Parathyroid adenoma (tissue), 2 donors: ENCODE results near the gene CELSR3.

Source experiments
- H2AFZ ChIP-seq: fragments of 300-600 bp; sonication (generic); one replicate; pipeline ENCODE4 v1.7.0; 2017; ENCODE audit warnings: antibody characterized with exemption, mild to moderate bottlenecking
- H3K27ac ChIP-seq: fragments of 300-600 bp; sonication (generic); one replicate; pipeline ENCODE4 v1.7.0; 2017
- H3K27me3 ChIP-seq: fragments of 300-600 bp; sonication (generic); one replicate; pipeline ENCODE4 v1.7.0; 2017; ENCODE audit warnings: low read length; ENCODE audit not compliant: control insufficient read depth, insufficient read depth
- H3K36me3 ChIP-seq: fragments of 300-600 bp; sonication (generic); one replicate; pipeline ENCODE4 v1.7.0; 2017; ENCODE audit warnings: low read length; ENCODE audit not compliant: control insufficient read depth, insufficient read depth
- H3K4me1 ChIP-seq: fragments of 300-600 bp; sonication (generic); one replicate; pipeline ENCODE4 v1.7.0; 2017; ENCODE audit warnings: control low read depth
- H3K4me2 ChIP-seq: fragments of 300-600 bp; sonication (generic); one replicate; pipeline ENCODE4 v1.7.0; 2017; ENCODE audit warnings: low read length
- H3K4me3 ChIP-seq: fragments of 300-600 bp; sonication (generic); one replicate; pipeline ENCODE4 v1.7.0; 2017; ENCODE audit warnings: low read depth, low read length
- H3K79me2 ChIP-seq: fragments of 300-600 bp; sonication (generic); one replicate; pipeline ENCODE4 v1.7.0; 2017; ENCODE audit warnings: control low read depth
- H3K9ac ChIP-seq: fragments of 300-600 bp; sonication (generic); one replicate; pipeline ENCODE4 v1.7.0; 2017; ENCODE audit warnings: mild to moderate bottlenecking
- H3K9me3 ChIP-seq: fragments of 300-600 bp; sonication (generic); one replicate; pipeline ENCODE4 v1.7.0; 2017; ENCODE audit warnings: low read length; ENCODE audit not compliant: control insufficient read depth
- CTCF ChIP-seq: fragments of 300-600 bp; sonication (generic); IDR thresholded peaks from one replicate; pipeline ENCODE4 v1.7.0; 2017; ENCODE audit warnings: antibody characterized with exemption, mild to moderate bottlenecking
- donor health status: primary hyperparathyroidism.

Gene CELSR3

GRCh38 chr3:48621461-48621869 lies 41.2 kb downstream of the CELSR3 start, which contains the start of gene TMEM89:
Gene TMEM89, minus strand, starts transcription at chr3:48621769. Its CDS starts 13 bp downstream, at chr3:48621756.
- H3K79me2 ChIP-seq = no peaks in the 10 kb centered on the region
- no peak within 1 kb of the TSS for H3K27ac ChIP-seq
- no peaks in the 10 kb centered on the region for H3K4me1 ChIP-seq
- no peak for TF ChIP-seq CTCF
- no peaks in the 10 kb centered on the region for H3K36me3 ChIP-seq
- no peak within 1 kb of the TSS for H2AFZ ChIP-seq
- no peak within 1 kb of the TSS for H3K4me2 ChIP-seq
- no peak within 1 kb of the TSS for H3K4me3 ChIP-seq
- no peaks in the 10 kb centered on the region for H3K9me3 ChIP-seq
- H3K27me3 ChIP-seq = no peaks in the 10 kb centered on the region
- no peak within 1 kb of the TSS for H3K9ac ChIP-seq

GRCh38 chr3:48619541-48620524 lies 42.9 kb downstream of the CELSR3 start:
- H3K9me3 ChIP-seq = no peaks in the 10 kb centered on the region
- H3K4me3 ChIP-seq = no peak overlapping the region
- TF ChIP-seq CTCF = no peak
- no peak overlapping the region for H3K4me2 ChIP-seq
- H3K36me3 ChIP-seq = no peaks in the 10 kb centered on the region
- H3K4me1 ChIP-seq = no peaks in the 10 kb centered on the region
- no peaks in the 10 kb centered on the region for H3K79me2 ChIP-seq
- no peaks in the 10 kb centered on the region for H3K27me3 ChIP-seq
- no peak overlapping the region for H2AFZ ChIP-seq
- no peak overlapping the region for H3K27ac ChIP-seq
- no peak overlapping the region for H3K9ac ChIP-seq

GRCh38 chr3:48617559-48617958 lies 45.1 kb downstream of the CELSR3 start:
- Histone ChIP-seq H2AFZ (no peak overlapping the region), H3K9me3 (no peaks in the 10 kb centered on the region), H3K9ac (no peak overlapping the region), H3K27me3 (no peaks in the 10 kb centered on the region), H3K27ac (no peak overlapping the region), H3K4me1 (no peaks in the 10 kb centered on the region), H3K4me2 (no peak overlapping the region), H3K36me3 (no peaks in the 10 kb centered on the region), H3K79me2 (no peaks in the 10 kb centered on the region), H3K4me3 (no peak overlapping the region)
- TF ChIP-seq CTCF = no peak

- Histone ChIP-seq H3K79me2 (peaks cover 4% of the 10 kb centered on the region), H3K36me3 (no peaks in the 10 kb centered on the region), H2AFZ (no peak overlapping the region), H3K4me3 (no peak overlapping the region), H3K4me1 (no peaks in the 10 kb centered on the region), H3K4me2 (no peak overlapping the region), H3K27ac (no peak overlapping the region), H3K27me3 (no peaks in the 10 kb centered on the region), H3K9ac (no peak overlapping the region), H3K9me3 (no peaks in the 10 kb centered on the region)
- TF ChIP-seq CTCF = no peak
These were observed 48.6 kb downstream of the CELSR3 start for GRCh38 chr3:48614044-48614443.
